Body of pancreas (tissue), 4 donors: Measurements from ENCODE around the gene SCAMP1. TPM values are rescaled to one million over a fixed set of nuclear protein-coding genes. Genes with fewer than 3 reads are reported as not detected.

ENCODE experiments used
- ATAC-seq: fragments of 150-250 bp; one replicate; pipeline ENCODE4 v1.9.1; 2016
- DNase-seq, 4 donors: peaks; one replicate each; pipeline ENCODE4 v3.0.0-alpha.2; 2019
- H3K27ac ChIP-seq, 4 donors: fragments of 200-600 bp; sonication (generic); 1 replicate in 3 of 4; 2 replicates in 1 of 4; pipeline versions ENCODE4 v1.5.1 to v1.6.1; 2016 to 2019; ENCODE audit warnings: mild to moderate bottlenecking in 1 of 4, mixed read lengths in 1 of 4, moderate library complexity in 1 of 4
- H3K27me3 ChIP-seq, 2 donors: fragments of 200-600 bp; sonication (generic); one replicate each; pipeline ENCODE4 v1.6.0; 2016; ENCODE audit warnings: mild to moderate bottlenecking in 1 of 2
- H3K36me3 ChIP-seq, 2 donors: fragments of 200-600 bp; sonication (generic); replicated peaks in 1 of 2; 2 replicates each; pipeline ENCODE4 v1.5.1; 2016; ENCODE audit warnings: low read depth in 2 of 2; ENCODE audit not compliant: insufficient read depth in 1 of 2
- H3K4me1 ChIP-seq: fragments of 200-600 bp; sonication (generic); one replicate; pipeline ENCODE4 v1.6.0; 2016
- H3K4me3 ChIP-seq, 2 donors: fragments of 200-600 bp; sonication (generic); 1 replicate in 1 of 2; 2 replicates in 1 of 2; pipeline ENCODE4 v1.5.1; 2016 to 2019
- H3K9me3 ChIP-seq, 3 donors: fragments of 200-600 bp; sonication (generic); 1 replicate in 2 of 3; 2 replicates in 1 of 3; pipeline ENCODE4 v1.5.1; 2016
- POLR2A ChIP-seq, 3 donors: fragments of 450-650 bp; IDR thresholded peaks; one replicate each; pipeline ENCODE4 v1.6.1; 2016; ENCODE audit warnings: antibody characterized with exemption in 3 of 3, mild to moderate bottlenecking in 2 of 3
- WGBS, 2 donors: methylation state at CpG; one replicate each; pipeline ENCODE4 v1.1.5; 2017; 5-methylcytosine and 5-hydroxymethylcytosine counted together
- intact Hi-C: fragments of 100-400 bp; cut with DNase I; formaldehyde crosslinking; loops from one replicate; pipeline ENCODE4 v1.15.1; 2023
- total RNA-seq, 2 donors: library from RNA; depleted of rRNA; stranded (reverse); fragments of >200 nt; gene quantifications; one replicate each; pipeline ENCODE4 v1.1.0, GENCODE V29; 2016
- TF ChIP-seq, protein P1 (sequence below), 7 experiments: fragments of 450-650 bp in 4 of 7; fragments of 200-600 bp in 3 of 7; sonication (generic) in 3 of 7; IDR thresholded peaks; one replicate each; pipeline ENCODE4 v1.5.1; 2016 to 2019; ENCODE audit warnings: antibody characterized with exemption in 7 of 7

Gene SCAMP1
- total RNA-seq, 2 donors from 2014 or later: 10.2 to 15.8 TPM

DNA sequence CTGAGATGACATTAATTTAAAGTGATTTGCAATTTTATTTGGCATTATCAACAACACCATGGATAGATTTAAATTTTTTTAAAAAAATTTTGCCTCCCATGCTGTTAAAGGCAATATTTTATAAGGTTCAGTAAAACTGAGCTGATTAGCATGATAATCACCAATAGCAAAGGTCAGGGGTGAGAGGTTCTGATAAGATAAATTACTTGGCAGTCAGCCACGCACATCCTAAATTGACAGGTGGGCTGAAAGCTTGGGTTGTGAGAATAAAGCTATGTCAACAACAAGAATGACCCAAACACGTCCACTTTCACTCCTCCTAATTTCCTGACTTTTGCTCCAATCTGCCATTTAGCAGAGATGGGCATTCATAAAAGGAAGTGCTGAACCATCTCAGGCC is 161.0 kb downstream of the SCAMP1 start:
- no peak overlapping the region for H3K27ac ChIP-seq
- peaks cover 15% of the 10 kb centered on the region for H3K4me1 ChIP-seq
- H3K4me3 ChIP-seq: no peak overlapping the region
- WGBS, 2 donors: 14 to 31% methylated on average over 2 of the region's 2 CpGs
- TF ChIP-seq, protein P1, sequence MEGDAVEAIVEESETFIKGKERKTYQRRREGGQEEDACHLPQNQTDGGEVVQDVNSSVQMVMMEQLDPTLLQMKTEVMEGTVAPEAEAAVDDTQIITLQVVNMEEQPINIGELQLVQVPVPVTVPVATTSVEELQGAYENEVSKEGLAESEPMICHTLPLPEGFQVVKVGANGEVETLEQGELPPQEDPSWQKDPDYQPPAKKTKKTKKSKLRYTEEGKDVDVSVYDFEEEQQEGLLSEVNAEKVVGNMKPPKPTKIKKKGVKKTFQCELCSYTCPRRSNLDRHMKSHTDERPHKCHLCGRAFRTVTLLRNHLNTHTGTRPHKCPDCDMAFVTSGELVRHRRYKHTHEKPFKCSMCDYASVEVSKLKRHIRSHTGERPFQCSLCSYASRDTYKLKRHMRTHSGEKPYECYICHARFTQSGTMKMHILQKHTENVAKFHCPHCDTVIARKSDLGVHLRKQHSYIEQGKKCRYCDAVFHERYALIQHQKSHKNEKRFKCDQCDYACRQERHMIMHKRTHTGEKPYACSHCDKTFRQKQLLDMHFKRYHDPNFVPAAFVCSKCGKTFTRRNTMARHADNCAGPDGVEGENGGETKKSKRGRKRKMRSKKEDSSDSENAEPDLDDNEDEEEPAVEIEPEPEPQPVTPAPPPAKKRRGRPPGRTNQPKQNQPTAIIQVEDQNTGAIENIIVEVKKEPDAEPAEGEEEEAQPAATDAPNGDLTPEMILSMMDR (IDR thresholded peaks at IDR 0.05): no peak
- no peak for TF ChIP-seq POLR2A (IDR thresholded peaks at IDR 0.05)
- no peaks in the 10 kb centered on the region for H3K27me3 ChIP-seq
- intact Hi-C loops: no loop called here
- H3K36me3 ChIP-seq: no peaks in the 10 kb centered on the region
- no peak for DNase-seq
- no peaks in the 10 kb centered on the region for H3K9me3 ChIP-seq
- no peak for ATAC-seq

DNA sequence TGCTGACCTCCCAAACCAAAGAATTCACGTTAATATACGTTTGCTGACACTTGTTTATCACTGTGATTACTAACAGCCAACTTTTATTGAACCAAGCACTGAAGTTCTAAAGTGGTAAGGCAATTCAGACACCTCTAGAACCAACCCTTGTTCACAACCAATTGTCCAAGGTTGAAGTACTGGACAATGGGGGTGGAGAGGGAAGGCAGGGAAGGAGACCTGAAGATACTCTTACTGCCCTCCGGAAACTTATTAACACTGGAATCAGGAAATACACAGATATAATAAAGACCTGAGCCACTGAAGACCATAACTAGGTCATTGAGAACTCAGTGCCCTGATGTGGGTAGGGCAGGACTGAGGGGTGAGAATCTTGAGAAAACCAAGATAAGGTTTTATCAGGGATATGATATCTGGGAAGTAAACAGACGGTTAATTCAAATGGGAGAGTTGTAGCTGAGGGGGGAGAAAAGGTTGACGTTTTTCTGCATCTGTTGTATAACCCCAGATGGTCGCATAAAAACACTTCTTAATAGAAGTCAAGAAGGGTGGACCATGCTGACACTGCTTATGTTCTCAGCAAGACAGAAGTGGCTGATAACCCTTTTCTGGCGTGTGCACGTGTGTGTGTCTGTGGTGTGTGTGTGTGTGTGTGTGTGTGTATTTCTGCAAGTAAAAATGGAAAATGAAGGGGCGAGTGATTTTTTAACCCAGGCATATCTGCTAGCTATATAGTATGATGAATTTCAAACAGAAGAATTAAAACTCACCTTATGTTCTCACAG is 162.3 kb downstream of the SCAMP1 start:
- H3K4me1 ChIP-seq: peaks cover 26% of the 10 kb centered on the region
- no peaks in the 10 kb centered on the region for H3K27me3 ChIP-seq
- no peaks in the 10 kb centered on the region for H3K36me3 ChIP-seq
- no peak overlapping the region for H3K27ac ChIP-seq
- intact Hi-C loops: no loop called here
- ATAC-seq (no peak), DNase-seq (no peak)
- TF ChIP-seq, protein P1 (IDR thresholded peaks at IDR 0.05): no peak
- no peak for TF ChIP-seq POLR2A (IDR thresholded peaks at IDR 0.05)
- H3K9me3 ChIP-seq: no peaks in the 10 kb centered on the region
- 73 to 74% methylated on average over 9 of the region's 9 CpGs for WGBS, 2 donors
- H3K4me3 ChIP-seq: no peak overlapping the region

DNA sequence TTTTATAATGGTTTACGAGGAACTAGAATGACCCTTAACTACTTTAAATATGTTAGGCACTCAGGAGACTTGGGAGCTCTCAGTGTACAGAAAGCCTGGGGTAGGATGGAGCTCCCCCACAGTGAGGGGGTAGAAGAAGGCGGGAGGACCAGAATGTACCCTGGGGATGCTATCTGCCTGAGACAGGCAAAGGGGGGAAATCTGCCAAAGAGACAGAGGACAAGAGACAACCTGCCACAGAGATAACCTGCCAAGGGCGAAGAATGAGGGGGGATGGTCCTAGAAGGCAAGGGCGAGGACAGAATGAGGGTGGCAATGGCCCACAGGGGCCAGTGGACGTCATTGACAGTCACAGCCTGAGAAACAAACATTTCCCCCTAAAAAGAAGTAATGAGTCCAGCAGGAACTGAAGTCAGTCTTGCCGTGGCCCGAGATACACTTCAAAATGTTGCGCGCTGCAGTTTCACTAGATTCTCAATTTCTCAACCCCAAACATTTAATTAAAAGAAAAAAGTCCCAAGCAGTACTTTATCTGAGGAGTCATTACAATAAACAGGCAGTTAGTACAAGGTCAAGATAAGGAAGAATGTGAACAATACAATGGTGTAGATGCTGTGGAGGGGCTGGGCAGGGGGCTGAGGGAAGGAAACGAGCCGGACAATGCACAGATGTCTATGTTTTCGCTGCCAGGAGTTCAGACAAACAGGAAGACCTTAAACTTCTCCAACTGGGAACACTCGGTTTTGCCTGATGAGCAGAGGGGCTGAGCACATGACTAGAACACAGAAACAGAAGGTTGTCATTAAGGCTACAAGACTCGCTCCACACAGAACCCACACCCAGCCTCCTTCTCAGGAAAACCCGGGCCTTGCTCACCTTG is 163.1 kb downstream of the SCAMP1 start:
- no peaks in the 10 kb centered on the region for H3K9me3 ChIP-seq
- ATAC-seq (no peak), DNase-seq (no peak)
- no peak overlapping the region for H3K4me3 ChIP-seq
- WGBS, 2 donors: 82 to 84% methylated on average over 15 of the region's 15 CpGs
- intact Hi-C loops: no loop called here
- H3K27ac ChIP-seq: no peak overlapping the region
- peaks cover 27% of the 10 kb centered on the region for H3K4me1 ChIP-seq
- H3K36me3 ChIP-seq: no peaks in the 10 kb centered on the region
- H3K27me3 ChIP-seq: no peaks in the 10 kb centered on the region
- TF ChIP-seq, protein P1 (IDR thresholded peaks at IDR 0.05): no peak
- no peak for TF ChIP-seq POLR2A (IDR thresholded peaks at IDR 0.05)

DNA sequence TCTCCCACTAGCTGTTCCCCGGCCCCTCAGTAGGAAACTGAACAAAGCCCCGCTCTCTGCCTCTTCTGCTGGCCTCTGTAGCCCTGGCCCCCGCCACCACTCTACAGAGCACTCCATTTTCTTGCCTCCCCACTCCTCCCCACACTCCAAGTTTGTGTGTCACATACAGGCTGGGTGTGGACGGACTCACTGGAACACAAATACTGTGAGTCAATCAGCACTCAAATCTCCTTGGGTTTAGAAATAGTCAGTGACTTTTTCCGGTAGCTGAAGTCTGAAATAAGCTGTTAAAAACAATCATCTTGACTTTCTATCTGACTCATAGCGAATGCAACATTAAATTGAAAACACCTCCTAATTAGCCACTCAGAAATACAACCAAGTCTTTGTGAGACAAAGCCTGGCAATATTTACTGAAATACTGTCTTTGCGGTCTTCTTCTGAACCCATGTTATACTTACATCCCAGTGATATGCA is 165.7 kb downstream of the SCAMP1 start:
- DNase-seq (no peak), ATAC-seq (no peak)
- H3K4me1 ChIP-seq: peaks cover 19% of the 10 kb centered on the region
- H3K9me3 ChIP-seq: no peaks in the 10 kb centered on the region
- H3K27me3 ChIP-seq: no peaks in the 10 kb centered on the region
- H3K4me3 ChIP-seq: no peak overlapping the region
- intact Hi-C loops: no loop called here
- TF ChIP-seq, protein P1 (IDR thresholded peaks at IDR 0.05): no peak
- TF ChIP-seq POLR2A (IDR thresholded peaks at IDR 0.05): no peak
- 94 to 95% methylated on average over 7 of the region's 7 CpGs for WGBS, 2 donors
- H3K27ac ChIP-seq: no peak overlapping the region
- H3K36me3 ChIP-seq: no peaks in the 10 kb centered on the region
